Left renal pelvis (tissue), 4 donors: ENCODE data around the gene AFF1. TPM values are rescaled to one million over a fixed set of nuclear protein-coding genes. Genes with fewer than 3 reads are reported as not detected.

Experiments
- DNase-seq, 4 donors: peaks; one replicate each; pipeline ENCODE4 v3.0.0-alpha.2; 2013; ENCODE audit warnings: low read depth in 4 of 4, low spot score in 3 of 4
- polyA plus RNA-seq, 4 donors: library from polyadenylated mRNA; unstranded; fragments of 120-200 nt; gene quantifications; one replicate each; pipeline ENCODE4 v1.2.1, GENCODE V29; 2013; ENCODE audit not compliant: insufficient read length in 4 of 4

The AFF1 gene
- 10 to 100 TPM; 29.2 to 56.1 (median 50.1) TPM for polyA plus RNA-seq

GRCh38 chr4:86934771-86935565 is at the start of gene AFF1:
AFF1 (plus strand) TSS chr4:86935011; CDS start chr4:86948534, 13,523 bp downstream.
- DNase-seq, result peak in 3 of 4 donors; percentile 71 to 82 (median 75)

GRCh38 chr4:86890790-86891189 is 44.0 kb upstream of the AFF1 start:
- no peak for DNase-seq

- peak in 3 of 4 donors; percentile 54 to 59 (median 55) for DNase-seq
Observed at GRCh38 chr4:86891762-86892635, 42.8 kb upstream of the AFF1 start, which contains the start of gene C4orf36. C4orf36 (minus strand) TSS chr4:86892422; CDS start chr4:86891520, 902 bp downstream.

- DNase-seq, result no peak
Observed at GRCh38 chr4:86892636-86892960, 42.2 kb upstream of the AFF1 start.

- DNase-seq, result no peak
Observed at GRCh38 chr4:86893136-86893535, 41.7 kb upstream of the AFF1 start.

- no peak for DNase-seq
Observed at GRCh38 chr4:86894455-86894854, 40.4 kb upstream of the AFF1 start.

GRCh38 chr4:86895692-86896488 is 38.9 kb upstream of the AFF1 start:
- DNase-seq, result peak in 2 of 4 donors; percentile 53 to 57

- DNase-seq, result no peak
Observed at GRCh38 chr4:86896596-86896995, 38.2 kb upstream of the AFF1 start.

GRCh38 chr4:86898562-86898961 is 36.2 kb upstream of the AFF1 start:
- no peak for DNase-seq

GRCh38 chr4:86901864-86902263 is 32.9 kb upstream of the AFF1 start:
- no peak for DNase-seq

- no peak for DNase-seq
Observed at GRCh38 chr4:86908251-86908657, 26.6 kb upstream of the AFF1 start.

GRCh38 chr4:86909546-86910295 is 25.1 kb upstream of the AFF1 start:
- no peak for DNase-seq

GRCh38 chr4:86910369-86910768 is 24.4 kb upstream of the AFF1 start:
- no peak for DNase-seq

GRCh38 chr4:86910820-86911684 is 23.8 kb upstream of the AFF1 start:
- no peak for DNase-seq

- no peak for DNase-seq
Observed at GRCh38 chr4:86916392-86916791, 18.4 kb upstream of the AFF1 start.

- no peak for DNase-seq
Observed at GRCh38 chr4:86917212-86918039, 17.4 kb upstream of the AFF1 start.

GRCh38 chr4:86918539-86919072 is 16.2 kb upstream of the AFF1 start:
- DNase-seq, result no peak
